Activated naive CD8-positive, alpha-beta T cell treated with anti-CD3 and anti-CD28 coated beads, Interleukin-2, amount 10 ng/mL, durations not matched to agents 7 days and 5 days (primary cell): ENCODE data around the gene ILK. TPM values are rescaled to one million over a fixed set of nuclear protein-coding genes. Genes with fewer than 3 reads are reported as not detected.

Experiments
- ATAC-seq: fragments of 150-1000 bp; cut with Tn5 transposase; one replicate; pipeline ENCODE4 v1.10.0; 2021; ENCODE audit warnings: low read depth, moderate library complexity
- POLR2A ChIA-PET: fragments of 350-600 bp; sonication (Branson Sonifier 250); formaldehyde crosslinking; loops from one replicate; lab custom pipeline; 2021; ENCODE audit warnings: antibody characterized with exemption; lab: Charles Lee
- DNase-seq: peaks from one replicate; pipeline ENCODE4 v3.0.0; 2021
- H3K27ac Mint-ChIP-seq: one replicate; pipeline ENCODE4 v1.8.0; 2022; ENCODE audit warnings: mild to moderate bottlenecking, mixed read lengths
- H3K27me3 Mint-ChIP-seq: one replicate; pipeline ENCODE4 v1.8.0; 2022; ENCODE audit warnings: mild to moderate bottlenecking, moderate library complexity, mixed read lengths
- H3K36me3 Mint-ChIP-seq: one replicate; pipeline ENCODE4 v1.8.0; 2021; ENCODE audit warnings: mild to moderate bottlenecking, mixed read lengths
- H3K4me1 Mint-ChIP-seq: one replicate; pipeline ENCODE4 v1.8.0; 2021; ENCODE audit warnings: mixed read lengths
- H3K4me3 Mint-ChIP-seq: one replicate; pipeline ENCODE4 v1.8.0; 2022; ENCODE audit warnings: mild to moderate bottlenecking, moderate library complexity, mixed read lengths
- H3K9me3 Mint-ChIP-seq: one replicate; pipeline ENCODE4 v1.8.0; 2021; ENCODE audit warnings: mixed read lengths
- total RNA-seq, 2 experiments: library from RNA; stranded (reverse); gene quantifications; one replicate each; pipeline ENCODE4 v1.2.3, GENCODE V29; 2021

The ILK gene
- total RNA-seq, 2 experiments from 2014 or later = 195 to 207 TPM

DNA sequence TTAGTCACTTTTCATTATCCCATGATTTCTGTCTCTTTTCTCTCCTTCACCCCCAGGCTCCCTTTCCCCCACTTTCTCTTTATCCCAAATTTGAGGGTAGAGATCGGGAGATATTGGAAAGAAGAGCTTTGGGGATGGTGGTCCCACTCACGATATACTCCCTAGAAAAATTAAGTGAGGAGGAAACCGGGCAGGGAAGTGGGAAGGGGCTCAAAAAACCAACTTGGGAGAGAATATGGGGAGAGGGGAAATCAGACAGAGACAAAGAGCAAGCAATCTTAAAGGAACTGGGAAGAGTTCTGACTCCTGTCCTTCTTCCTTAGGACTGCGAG lies 53.0 kb downstream of the ILK start:
- POLR2A ChIA-PET = interaction anchor here (1.2 kb wide), 1 partner anchor 45 kb away, joined by 3 read pairs; the partner anchor contains the start of gene TAF10
- DNase-seq (no peak), ATAC-seq (no peak)
- Mint-ChIP-seq H3K36me3 (peaks cover 2% of the 10 kb centered on the region), H3K9me3 (no peaks in the 10 kb centered on the region), H3K27ac (no peak overlapping the region), H3K4me3 (peak overlapping the region; percentile 74), H3K27me3 (peaks cover 16% of the 10 kb centered on the region), H3K4me1 (peaks cover 3% of the 10 kb centered on the region)

DNA sequence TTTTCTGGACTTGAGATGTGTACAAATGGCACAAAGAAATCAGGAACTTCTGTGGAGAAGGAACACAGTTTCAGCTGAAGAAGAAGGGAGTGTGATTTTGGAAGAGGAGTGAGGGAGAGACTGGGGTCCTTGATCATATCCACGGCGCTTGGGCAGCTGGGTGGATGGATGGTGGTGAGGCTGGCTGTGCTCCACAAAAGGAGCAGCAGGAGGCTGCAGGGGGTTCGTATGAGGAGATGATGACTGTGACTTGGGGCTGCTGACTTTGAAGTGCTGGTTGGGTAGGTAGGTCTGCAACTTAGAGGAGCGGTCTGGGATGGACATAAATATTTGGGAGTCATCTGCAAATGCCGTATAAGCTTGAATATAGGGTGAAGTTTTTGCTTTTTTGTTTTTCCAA lies 53.4 kb downstream of the ILK start:
- H3K27ac Mint-ChIP-seq = no peak overlapping the region
- H3K4me3 Mint-ChIP-seq = no peak overlapping the region
- H3K9me3 Mint-ChIP-seq = no peaks in the 10 kb centered on the region
- peaks cover 3% of the 10 kb centered on the region for H3K4me1 Mint-ChIP-seq
- no peak for DNase-seq
- POLR2A ChIA-PET = interaction anchor here (1.2 kb wide), 1 partner anchor 45 kb away, joined by 3 read pairs; the partner anchor contains the start of gene TAF10
- peaks cover 2% of the 10 kb centered on the region for H3K36me3 Mint-ChIP-seq
- ATAC-seq = no peak
- peaks cover 16% of the 10 kb centered on the region for H3K27me3 Mint-ChIP-seq

DNA sequence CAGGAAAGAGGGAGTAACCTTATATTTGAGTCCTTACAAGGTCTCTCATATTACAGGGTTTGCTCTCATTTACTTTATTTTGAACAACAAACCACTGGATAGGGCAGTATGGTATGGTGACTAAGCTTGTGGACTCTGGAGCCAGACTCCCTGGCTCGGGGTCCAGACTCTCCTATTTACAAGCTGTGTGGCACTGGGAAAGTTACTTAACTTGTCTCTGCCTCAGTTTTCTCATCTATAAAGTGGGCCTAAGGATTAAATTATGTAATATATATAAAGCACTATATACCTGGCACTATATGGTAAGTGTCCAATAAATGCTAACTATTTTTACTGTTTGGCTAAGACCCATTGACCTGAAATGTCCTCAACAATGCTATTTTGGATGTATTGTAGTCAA lies 53.8 kb downstream of the ILK start:
- H3K4me1 Mint-ChIP-seq = peaks cover 3% of the 10 kb centered on the region
- no peak overlapping the region for H3K4me3 Mint-ChIP-seq
- peaks cover 2% of the 10 kb centered on the region for H3K36me3 Mint-ChIP-seq
- POLR2A ChIA-PET = interaction anchor here (1.2 to 1.4 kb wide), 2 partner anchors 10 to 46 kb away, joined by 3 to 4 read pairs; partner anchors contain the start of gene TAF10
- H3K9me3 Mint-ChIP-seq = no peaks in the 10 kb centered on the region
- peaks cover 16% of the 10 kb centered on the region for H3K27me3 Mint-ChIP-seq
- H3K27ac Mint-ChIP-seq = no peak overlapping the region
- ATAC-seq = no peak
- DNase-seq = no peak

DNA sequence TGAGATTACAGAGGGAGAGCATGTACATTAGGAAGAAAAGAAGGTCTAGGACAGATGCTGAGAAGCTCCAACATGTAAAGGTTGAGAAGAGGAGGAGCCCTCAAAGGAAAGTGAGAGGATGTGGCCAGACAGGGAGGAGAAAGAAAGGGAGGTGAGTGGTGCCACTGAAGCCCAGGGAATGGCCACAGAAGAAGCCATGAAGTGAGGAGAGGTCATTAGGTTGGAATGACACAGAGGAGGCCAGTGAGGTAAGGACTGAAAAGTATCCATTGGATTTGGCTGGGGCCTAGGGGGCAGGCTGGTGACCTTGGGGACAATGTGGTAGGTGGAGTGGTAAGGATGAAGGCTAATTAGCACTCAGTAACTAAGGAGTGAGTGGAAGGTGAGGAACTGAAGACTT lies 55.1 kb downstream of the ILK start:
- peaks cover 10% of the 10 kb centered on the region for H3K4me1 Mint-ChIP-seq
- POLR2A ChIA-PET = interaction anchor here (1.4 kb wide), 1 partner anchor 9 kb away, joined by 4 read pairs; no protein-coding TSS in a partner anchor
- no peaks in the 10 kb centered on the region for H3K9me3 Mint-ChIP-seq
- no peak overlapping the region for H3K4me3 Mint-ChIP-seq
- ATAC-seq (no peak), DNase-seq (no peak)
- H3K36me3 Mint-ChIP-seq = peaks cover 2% of the 10 kb centered on the region
- H3K27ac Mint-ChIP-seq = no peak overlapping the region
- peaks cover 19% of the 10 kb centered on the region for H3K27me3 Mint-ChIP-seq

Other genes with a start within 250 kb of the ILK start
- gene SMPD1, start 213.3 kb upstream of the ILK start, total RNA-seq = 10 to 100 TPM; 40.7 to 42.6 TPM
- 10 to 100 TPM; 64.0 to 69.2 TPM for gene APBB1, start 184.7 kb upstream of the ILK start, total RNA-seq
- 1 to 10 TPM in 1 of 2 experiments, under 1 TPM in 1; 0.58 to 1.3 TPM for gene HPX, start 162.8 kb upstream of the ILK start, total RNA-seq
- 10 to 100 TPM; 11.8 to 11.9 TPM for gene TRIM3, start 129.8 kb upstream of the ILK start, total RNA-seq
- gene ARFIP2, start 122.4 kb upstream of the ILK start, total RNA-seq = 10 to 100 TPM; 44.3 to 44.6 TPM
- gene TIMM10B, start 122.3 kb upstream of the ILK start, total RNA-seq = 10 to 100 TPM; 41.3 to 47.0 TPM
- 10 to 100 TPM; 32.3 to 35.5 TPM for gene DNHD1, start 106.5 kb upstream of the ILK start, total RNA-seq
- 10 to 100 TPM; 31.7 to 34.4 TPM for gene RRP8, start 158 bp upstream of the ILK start, total RNA-seq
- gene TAF10, start 8.4 kb downstream of the ILK start, total RNA-seq = 100 to 1,000 TPM; 154 to 156 TPM
- gene TPP1, start 15.6 kb downstream of the ILK start, total RNA-seq = 100 to 1,000 TPM; 114 to 120 TPM
- gene DCHS1, start 52.0 kb downstream of the ILK start, total RNA-seq = 1 to 10 TPM; 2.1 to 2.5 TPM
- 10 to 100 TPM; 50.9 to 51.4 TPM for gene MRPL17, start 79.6 kb downstream of the ILK start, total RNA-seq
- gene OR2AG2, start 168.2 kb downstream of the ILK start, total RNA-seq = not detected
- not detected for gene OR2AG1, start 179.2 kb downstream of the ILK start, total RNA-seq
- under 1 TPM in 1 of 2 experiments, not detected in 1; 0.08 TPM for gene OR6A2, start 195.9 kb downstream of the ILK start, total RNA-seq
- gene OR10A5, start 241.9 kb downstream of the ILK start, total RNA-seq = not detected